Stimulated activated CD8-positive, alpha-beta memory T cell treated with anti-CD3 and anti-CD28 coated beads, Interleukin-7, amount 100 ng/mL, for 24 hours (primary cell): ENCODE data around the gene CHAF1A.
A peak's percentile ranks its signal among the peaks of the same experiment; 100 is the strongest.

Experiments used
- DNase-seq: peaks from one replicate; pipeline ENCODE4 v3.0.0-alpha.2; 2020; ENCODE audit warnings: low read depth

CHAF1A gene

GRCh38 chr19:4367336-4367723 lies 35.1 kb upstream of the CHAF1A start:
- DNase-seq = no peak

- no peak for DNase-seq
Measured at GRCh38 chr19:4367781-4368127, 34.7 kb upstream of the CHAF1A start.

GRCh38 chr19:4368128-4368820 lies 34.2 kb upstream of the CHAF1A start:
- DNase-seq = no peak

DNA sequence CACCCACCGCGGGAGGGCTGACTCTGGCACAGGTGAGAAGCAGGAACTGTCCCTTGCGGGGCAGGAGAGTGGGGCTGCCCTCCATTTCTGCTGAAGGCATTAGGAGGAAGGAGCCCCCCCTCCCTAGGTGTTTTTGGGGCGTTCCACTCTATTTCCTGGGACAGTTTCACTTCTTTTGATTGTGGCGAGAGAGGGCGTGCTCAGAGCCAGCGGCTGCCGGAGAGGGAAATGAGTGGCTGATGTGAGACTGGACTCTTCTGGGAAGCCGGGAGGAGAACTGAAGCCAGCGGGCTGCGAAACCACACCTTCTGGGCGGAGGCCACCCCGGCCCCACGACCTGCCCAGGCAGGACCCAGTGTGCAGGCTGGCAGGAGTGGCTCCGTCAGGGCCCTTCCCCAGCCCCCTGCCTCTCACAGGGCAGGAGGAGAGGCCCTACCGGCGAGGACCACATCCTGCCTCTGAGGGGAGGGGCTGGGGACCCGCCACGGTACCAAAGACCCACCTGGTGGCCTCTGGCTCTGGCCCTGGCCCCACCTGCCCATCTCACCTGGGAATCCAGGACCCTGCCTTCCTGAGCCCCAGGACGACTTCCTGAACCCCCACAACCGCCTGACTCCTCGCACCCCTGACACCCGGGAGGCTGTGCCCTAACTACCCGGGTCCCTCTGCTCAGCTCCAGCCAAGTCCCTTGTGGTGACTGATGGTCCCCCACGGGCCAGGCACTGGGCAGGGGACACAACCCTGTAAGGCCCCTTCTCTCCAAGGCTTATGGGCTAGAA lies 33.1 kb upstream of the CHAF1A start:
- DNase-seq = peak; percentile 32

GRCh38 chr19:4369888-4370260 lies 32.6 kb upstream of the CHAF1A start:
- DNase-seq = peak; percentile 48

DNA sequence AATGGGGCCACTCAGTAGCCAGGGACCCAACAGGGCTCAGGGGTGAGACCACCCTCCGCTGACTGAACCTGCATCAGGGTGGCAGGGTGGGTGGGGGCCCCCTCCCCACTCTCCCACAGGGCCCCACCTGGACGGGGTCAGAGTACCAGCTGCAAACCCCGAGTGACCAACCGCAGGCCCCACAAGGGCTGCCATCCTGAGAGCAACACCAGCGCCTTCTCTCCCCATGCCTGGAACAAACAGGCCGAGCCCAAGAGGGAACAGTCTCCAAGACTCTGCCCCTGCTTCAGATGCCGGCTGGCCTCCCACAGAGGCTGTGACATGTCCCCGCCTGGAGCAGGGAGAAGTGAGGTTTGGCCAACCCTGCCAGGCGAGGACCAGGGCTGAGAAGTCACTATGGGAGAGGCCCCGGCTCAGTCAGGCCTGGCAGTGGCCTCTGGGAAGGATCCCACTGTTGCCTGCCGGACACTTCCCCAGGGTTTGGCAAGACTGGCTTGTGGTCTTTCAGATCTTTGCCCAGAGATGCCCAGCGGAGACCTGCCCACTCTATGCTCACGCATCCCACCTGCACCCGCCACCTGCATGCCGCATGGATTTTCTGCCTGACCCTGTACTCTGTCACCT lies 31.9 kb upstream of the CHAF1A start:
- no peak for DNase-seq

- no peak for DNase-seq
Measured at GRCh38 chr19:4371247-4372164, 30.9 kb upstream of the CHAF1A start.

GRCh38 chr19:4372165-4373012 lies 30.1 kb upstream of the CHAF1A start:
- DNase-seq = no peak

- DNase-seq = no peak
Measured at GRCh38 chr19:4373013-4373367, 29.4 kb upstream of the CHAF1A start.

- DNase-seq = no peak
Measured at GRCh38 chr19:4373601-4374497, 28.6 kb upstream of the CHAF1A start.

DNA sequence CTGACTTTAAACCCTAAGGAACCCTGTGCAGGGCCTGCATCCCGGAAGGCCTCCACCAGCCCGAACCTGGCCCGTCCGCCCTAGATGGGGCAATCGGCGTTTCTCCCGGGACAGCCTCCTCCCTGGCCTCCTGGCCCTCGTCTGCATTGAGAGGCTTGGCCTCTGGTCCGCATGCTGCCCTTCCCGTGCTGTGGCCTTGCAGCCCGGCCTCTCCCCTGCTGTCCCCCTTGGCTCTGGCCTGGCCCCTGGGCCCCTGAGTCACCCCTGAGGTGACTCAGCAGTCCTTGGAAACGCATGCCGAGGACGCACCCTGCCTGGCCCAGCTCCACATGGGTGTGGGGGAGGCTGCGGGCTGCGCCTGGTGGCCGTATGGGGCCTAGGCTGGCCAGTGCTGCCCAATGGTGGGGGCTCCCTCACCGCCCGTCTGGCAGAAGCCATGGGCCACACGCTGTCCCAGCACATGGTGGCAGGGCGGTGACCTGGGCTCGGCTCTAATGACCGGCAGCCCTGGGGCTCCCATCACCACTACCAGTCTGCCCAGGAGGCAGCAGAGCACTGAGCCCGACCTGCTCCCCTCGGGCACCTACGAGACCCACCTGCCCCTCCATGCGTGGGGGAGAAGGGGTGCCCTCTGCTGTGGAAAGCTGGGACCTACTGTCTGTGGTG lies 27.8 kb upstream of the CHAF1A start:
- DNase-seq = no peak

DNA sequence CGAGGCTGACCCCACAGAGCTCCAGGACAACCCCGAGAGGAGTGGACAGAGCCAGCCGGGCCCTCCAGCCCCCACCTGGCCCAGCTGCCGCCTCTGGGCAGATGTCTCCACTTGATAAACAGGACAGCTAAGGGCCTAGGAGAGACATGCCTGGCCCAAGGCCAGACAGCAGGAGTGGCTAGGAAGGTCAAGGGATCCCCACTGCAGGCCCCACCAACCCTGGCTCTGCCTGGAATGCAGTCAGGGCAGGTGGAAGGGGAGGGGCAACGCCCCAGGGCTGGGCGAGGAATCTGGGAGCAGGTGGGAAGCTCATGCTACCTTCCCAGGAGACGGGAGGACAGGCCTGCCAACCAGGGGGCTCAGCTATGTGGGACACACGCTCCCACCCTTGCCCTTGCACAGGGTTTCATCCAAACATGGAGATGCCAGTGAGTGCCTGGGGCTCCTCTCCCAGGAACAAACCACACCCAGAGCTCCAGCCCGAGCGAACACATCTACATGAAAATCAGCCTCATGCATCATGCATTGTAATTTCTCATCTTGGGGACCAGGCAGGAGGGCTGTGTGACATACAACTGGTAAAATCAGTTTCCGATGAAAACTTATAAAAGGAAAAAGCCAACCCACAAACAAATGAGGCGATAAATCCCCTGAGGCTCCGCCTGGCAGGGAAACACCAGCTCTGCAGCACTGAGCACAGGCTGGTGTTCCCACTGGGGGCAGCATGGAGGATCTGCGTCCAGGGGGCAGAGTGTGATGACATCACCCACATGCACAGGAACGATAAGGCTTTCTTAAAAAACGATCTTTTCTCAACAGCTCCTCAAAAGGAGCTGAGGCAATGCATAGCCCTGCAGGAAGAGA lies 27.0 kb upstream of the CHAF1A start:
- DNase-seq = no peak

DNA sequence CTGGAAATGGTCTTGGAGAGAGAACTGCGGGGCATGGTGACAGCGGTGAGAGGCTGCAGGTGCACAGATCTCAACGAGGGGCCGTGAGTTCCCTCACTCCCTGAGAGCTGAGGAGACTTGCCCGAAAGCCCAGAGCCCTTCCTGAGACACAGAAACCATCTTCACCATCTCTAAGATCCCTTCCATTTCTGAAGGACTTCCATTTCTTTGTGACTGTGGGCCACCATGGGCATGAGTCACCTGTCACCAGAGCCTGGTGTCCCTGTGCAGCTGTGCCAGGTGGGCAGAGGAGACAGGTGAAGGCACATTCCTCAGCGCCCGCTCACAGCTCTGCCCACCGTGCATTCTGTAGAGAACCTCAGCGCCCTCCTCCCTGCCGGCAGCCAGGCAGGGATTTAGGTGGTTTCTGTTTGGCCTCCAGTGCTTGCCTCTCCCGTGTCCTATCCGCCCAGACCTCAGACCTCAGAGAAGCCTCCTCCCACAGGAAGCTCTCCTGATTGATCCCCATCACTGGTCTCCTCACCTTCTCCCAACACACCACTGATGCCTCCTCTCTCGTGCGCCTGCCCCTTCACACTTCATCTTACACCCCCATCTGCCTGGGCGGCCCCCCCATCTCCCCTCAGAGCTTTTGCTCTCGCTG lies 26.3 kb upstream of the CHAF1A start:
- DNase-seq = no peak

- no peak for DNase-seq
Measured at GRCh38 chr19:4376671-4376990, 25.8 kb upstream of the CHAF1A start.

GRCh38 chr19:4376991-4377781 lies 25.3 kb upstream of the CHAF1A start:
- DNase-seq = no peak

- no peak for DNase-seq
Measured at GRCh38 chr19:4378886-4379285, 23.6 kb upstream of the CHAF1A start.

DNA sequence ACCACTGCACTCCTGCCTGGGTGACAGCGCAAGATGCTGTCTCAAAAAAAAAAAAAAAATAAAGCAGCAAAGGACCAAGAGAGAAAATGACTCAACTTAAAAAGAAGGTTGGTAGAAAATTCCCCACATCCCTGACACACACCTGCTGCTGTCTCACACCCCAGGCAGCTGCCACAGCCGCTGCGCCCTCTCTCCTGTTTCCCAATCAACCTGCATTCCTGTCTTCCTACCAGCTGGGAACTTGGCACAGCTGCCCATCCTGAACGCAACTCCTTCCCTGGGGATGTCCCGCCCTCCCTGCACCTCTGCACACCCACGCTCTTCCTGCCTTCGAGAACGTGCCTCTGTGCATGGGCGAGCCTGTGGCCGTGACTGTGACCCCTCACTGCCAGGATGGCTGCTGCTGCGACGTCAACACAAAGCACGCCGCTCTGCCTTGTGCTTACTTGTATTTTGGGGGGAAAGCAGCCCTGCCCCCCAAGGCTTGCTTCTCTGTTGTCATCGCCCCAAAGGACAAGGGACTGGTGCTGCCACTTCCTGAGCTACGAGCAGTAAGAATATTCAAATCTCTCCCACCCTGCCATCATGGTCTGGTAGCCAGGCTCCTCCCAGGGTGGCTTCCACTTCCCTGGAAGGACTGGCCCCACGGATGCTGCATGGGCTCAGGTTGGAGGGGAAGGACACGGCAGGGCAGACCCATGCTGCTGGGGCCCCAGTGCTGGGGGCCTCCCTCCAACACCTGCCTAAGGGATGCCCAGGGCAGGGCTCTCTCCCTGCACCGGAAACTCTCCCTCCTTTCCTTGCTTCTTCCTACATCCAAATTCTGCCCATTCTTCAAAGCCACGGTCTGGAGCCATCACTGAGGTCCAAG lies 22.8 kb upstream of the CHAF1A start:
- no peak for DNase-seq
